Testis (tissue), 2 donors: ENCODE data around the gene HPSE2.

Source experiments
- POLR2A ChIP-seq: fragments of 450-650 bp; IDR thresholded peaks from one replicate; pipeline ENCODE4 v1.6.1; 2017; ENCODE audit warnings: antibody characterized with exemption, mild to moderate bottlenecking, moderate library complexity
- TF ChIP-seq, protein P1 (sequence below), 3 experiments: fragments of 450-650 bp in 2 of 3; fragments of 200-600 bp in 1 of 3; sonication (generic) in 1 of 3; IDR thresholded peaks; one replicate each; pipeline ENCODE4 v1.5.1; 2016 to 2019; ENCODE audit warnings: antibody characterized with exemption in 3 of 3, mild to moderate bottlenecking in 2 of 3, moderate library complexity in 1 of 3

DNA sequence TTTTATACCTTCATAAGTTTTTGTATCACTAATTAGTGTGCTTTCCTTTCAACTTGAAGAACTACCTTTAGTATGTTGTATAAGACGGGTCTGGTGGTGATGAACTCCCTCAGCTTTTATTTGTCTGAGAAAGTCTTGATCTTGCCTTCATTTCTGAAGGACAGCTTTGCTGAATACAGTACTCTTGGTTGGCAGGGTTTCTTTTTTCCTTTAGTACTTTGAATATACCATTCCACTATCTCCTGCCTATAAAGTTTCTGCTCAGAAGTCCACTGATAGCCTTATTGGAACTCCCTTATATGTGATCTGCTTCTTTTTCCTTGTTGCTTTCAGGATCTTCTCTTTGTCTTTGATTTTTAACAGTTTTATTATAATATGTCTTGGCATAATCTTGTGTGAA lies 230.9 kb downstream of the HPSE2 start:
- TF ChIP-seq, protein P1, sequence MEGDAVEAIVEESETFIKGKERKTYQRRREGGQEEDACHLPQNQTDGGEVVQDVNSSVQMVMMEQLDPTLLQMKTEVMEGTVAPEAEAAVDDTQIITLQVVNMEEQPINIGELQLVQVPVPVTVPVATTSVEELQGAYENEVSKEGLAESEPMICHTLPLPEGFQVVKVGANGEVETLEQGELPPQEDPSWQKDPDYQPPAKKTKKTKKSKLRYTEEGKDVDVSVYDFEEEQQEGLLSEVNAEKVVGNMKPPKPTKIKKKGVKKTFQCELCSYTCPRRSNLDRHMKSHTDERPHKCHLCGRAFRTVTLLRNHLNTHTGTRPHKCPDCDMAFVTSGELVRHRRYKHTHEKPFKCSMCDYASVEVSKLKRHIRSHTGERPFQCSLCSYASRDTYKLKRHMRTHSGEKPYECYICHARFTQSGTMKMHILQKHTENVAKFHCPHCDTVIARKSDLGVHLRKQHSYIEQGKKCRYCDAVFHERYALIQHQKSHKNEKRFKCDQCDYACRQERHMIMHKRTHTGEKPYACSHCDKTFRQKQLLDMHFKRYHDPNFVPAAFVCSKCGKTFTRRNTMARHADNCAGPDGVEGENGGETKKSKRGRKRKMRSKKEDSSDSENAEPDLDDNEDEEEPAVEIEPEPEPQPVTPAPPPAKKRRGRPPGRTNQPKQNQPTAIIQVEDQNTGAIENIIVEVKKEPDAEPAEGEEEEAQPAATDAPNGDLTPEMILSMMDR (IDR thresholded peaks at IDR 0.05) = no peak
- no peak for TF ChIP-seq POLR2A
